ENCODE data around the gene C10orf62.
"Not testable (repeated sequence)": the region's sequence is repeated elsewhere in the genome, so short reads cannot be mapped to it uniquely, and the experiment has no call there.

C10orf62 gene

DNA sequence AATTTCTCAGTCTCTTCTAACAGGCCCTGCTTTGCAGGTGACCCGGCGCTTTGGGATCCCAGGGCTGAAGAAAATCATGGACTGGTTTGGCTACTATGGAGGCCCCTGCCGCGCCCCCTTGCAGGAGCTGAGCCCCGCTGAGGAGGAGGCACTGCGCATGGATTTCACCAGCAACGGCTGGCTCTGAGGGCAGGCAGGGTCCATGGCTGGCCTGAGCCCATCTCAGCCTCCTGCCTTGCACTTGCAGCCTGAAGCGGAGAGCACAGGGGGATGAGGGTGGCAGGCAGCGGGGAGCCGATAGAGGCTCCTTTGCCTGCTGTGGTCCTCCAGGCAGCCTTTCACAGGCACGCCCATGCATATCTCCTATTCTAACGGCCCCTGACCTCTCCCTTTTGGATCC is 22.0 kb downstream of the C10orf62 start:
- no peak overlapping the region for H3K9ac ChIP-seq (ENCODE audit: low read depth, low read length)

DNA sequence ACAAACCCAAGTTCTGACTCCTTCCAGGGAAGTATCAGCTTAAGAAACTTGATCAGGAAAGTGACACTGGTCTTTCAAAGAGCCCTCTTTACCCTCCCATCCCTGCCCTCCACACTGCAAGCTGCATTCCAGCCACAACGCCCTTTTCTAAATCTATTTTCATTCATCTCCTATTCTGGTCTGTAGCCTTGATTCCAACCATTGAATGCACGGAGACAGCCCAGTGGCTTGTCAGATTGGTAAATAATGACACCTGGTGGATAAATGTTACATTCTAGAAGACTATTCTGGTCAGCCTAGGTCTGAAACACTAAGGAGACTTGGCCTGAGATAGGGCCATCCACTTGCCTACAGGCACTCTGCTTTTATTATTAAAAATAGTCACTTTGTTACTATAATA is 22.9 kb downstream of the C10orf62 start:
- peaks cover 3% of the 10 kb centered on the region; the same call in 1 of the 2 replicates for H3K4me1 ChIP-seq (ENCODE audit: insufficient read depth, low read length)
- no peaks in the 10 kb centered on the region for H3K9me3 ChIP-seq (ENCODE audit: control insufficient read depth, insufficient read depth, low read length)
- no peak overlapping the region for H3K9ac ChIP-seq (ENCODE audit: low read depth, low read length)
- H3K36me3 ChIP-seq (ENCODE audit: insufficient read depth, low read length), result no peaks in the 10 kb centered on the region

More for the DNA sequence above, 22.0 kb downstream of the C10orf62 start:
- peaks cover 3% of the 10 kb centered on the region; the same call in 1 of the 2 replicates for H3K4me1 ChIP-seq (ENCODE audit: insufficient read depth, low read length)
- H3K9me3 ChIP-seq (ENCODE audit: control insufficient read depth, insufficient read depth, low read length), result no peaks in the 10 kb centered on the region
- H3K36me3 ChIP-seq (ENCODE audit: insufficient read depth, low read length), result no peaks in the 10 kb centered on the region

DNA sequence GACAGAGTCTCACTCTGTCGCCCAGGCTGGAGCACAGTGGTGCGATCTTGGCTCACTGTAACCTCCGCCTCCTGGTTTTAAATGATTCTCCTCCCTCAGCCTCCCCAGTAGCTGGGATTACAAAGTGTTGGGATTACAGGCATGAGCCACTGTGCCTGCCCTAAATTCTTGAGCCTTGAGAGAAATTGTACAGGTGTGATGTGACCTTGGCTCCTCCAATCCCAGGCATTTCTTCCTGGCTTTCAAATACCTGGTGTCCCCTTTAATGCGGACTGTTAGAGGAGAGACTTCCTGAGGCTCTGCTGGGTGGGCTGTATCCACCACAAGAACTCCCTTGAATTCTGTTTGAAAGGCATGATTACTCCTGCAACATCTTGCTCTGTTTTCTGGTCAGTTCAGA is 28.8 kb downstream of the C10orf62 start:
- H3K4me1 ChIP-seq (ENCODE audit: insufficient read depth, low read length), result no peaks in the 10 kb centered on the region
- H3K9ac ChIP-seq (ENCODE audit: low read depth, low read length), result no peak overlapping the region
- no peaks in the 10 kb centered on the region for H3K9me3 ChIP-seq (ENCODE audit: control insufficient read depth, insufficient read depth, low read length)
- H3K36me3 ChIP-seq (ENCODE audit: insufficient read depth, low read length), result no peaks in the 10 kb centered on the region

- no peaks in the 10 kb centered on the region for H3K36me3 ChIP-seq (ENCODE audit: insufficient read depth, low read length)
- no peaks in the 10 kb centered on the region for H3K4me1 ChIP-seq (ENCODE audit: insufficient read depth, low read length)
- no peak overlapping the region for H3K9ac ChIP-seq (ENCODE audit: low read depth, low read length)
- no peaks in the 10 kb centered on the region for H3K9me3 ChIP-seq (ENCODE audit: control insufficient read depth, insufficient read depth, low read length)
Measured at GRCh38 chr10:97618733-97619132, 29.2 kb downstream of the C10orf62 start.

GRCh38 chr10:97623277-97623676 is 33.8 kb downstream of the C10orf62 start:
- Histone ChIP-seq H3K9me3 (ENCODE audit: control insufficient read depth, insufficient read depth, low read length) (no peaks in the 10 kb centered on the region), H3K4me1 (ENCODE audit: insufficient read depth, low read length) (no peaks in the 10 kb centered on the region), H3K9ac (ENCODE audit: low read depth, low read length) (no peak overlapping the region), H3K36me3 (ENCODE audit: insufficient read depth, low read length) (no peaks in the 10 kb centered on the region)

DNA sequence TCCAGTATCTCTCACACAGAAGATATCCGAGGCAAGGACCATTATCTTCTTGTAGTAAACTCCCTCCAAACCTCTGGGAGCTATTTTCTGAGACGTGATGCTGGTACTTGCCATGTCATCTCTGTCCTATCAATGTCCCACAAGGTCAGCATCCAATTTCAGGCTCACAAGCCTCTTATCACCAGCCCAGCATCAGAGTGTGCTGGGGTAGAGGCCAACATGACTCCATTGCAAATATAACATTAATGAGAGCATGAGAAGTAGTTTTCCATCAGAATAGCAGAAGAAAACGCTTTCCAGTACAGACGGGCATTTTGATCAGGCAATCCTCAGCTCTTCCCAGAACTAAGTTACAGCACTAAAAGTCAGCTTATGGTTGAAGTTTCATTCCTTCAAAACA is 38.2 kb downstream of the C10orf62 start:
- Histone ChIP-seq H3K9me3 (ENCODE audit: control insufficient read depth, insufficient read depth, low read length) (no peaks in the 10 kb centered on the region), H3K36me3 (ENCODE audit: insufficient read depth, low read length) (no peaks in the 10 kb centered on the region), H3K4me1 (ENCODE audit: insufficient read depth, low read length) (no peaks in the 10 kb centered on the region), H3K9ac (ENCODE audit: low read depth, low read length) (no peak overlapping the region)

- Histone ChIP-seq H3K4me1 (ENCODE audit: insufficient read depth, low read length) (no peaks in the 10 kb centered on the region), H3K36me3 (ENCODE audit: insufficient read depth, low read length) (no peaks in the 10 kb centered on the region), H3K9me3 (ENCODE audit: control insufficient read depth, insufficient read depth, low read length) (no peaks in the 10 kb centered on the region), H3K9ac (ENCODE audit: low read depth, low read length) (no peak overlapping the region)
Measured at GRCh38 chr10:97628228-97628627, 38.7 kb downstream of the C10orf62 start.

DNA sequence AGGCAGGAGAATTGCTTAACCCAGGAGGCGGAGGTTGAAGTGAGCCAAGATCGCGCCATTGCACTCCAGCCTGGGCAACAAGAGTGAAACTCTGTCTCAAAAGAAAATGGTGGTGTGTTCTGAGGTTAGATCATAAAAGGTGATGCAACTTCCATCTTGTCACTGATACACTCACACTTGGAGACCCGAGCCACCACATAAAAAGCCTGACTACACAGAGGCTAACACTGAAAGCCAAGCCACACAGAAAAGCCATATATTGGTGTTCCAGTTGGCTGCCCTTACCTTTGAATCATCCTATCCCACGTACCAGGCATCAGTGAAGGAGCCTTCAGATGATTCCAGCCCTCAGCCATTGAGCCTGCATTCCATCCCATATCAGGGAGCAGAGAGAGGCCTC is 39.8 kb downstream of the C10orf62 start:
- no peaks in the 10 kb centered on the region for H3K4me1 ChIP-seq (ENCODE audit: insufficient read depth, low read length)
- H3K9me3 ChIP-seq (ENCODE audit: control insufficient read depth, insufficient read depth, low read length), result no peaks in the 10 kb centered on the region
- no peaks in the 10 kb centered on the region for H3K36me3 ChIP-seq (ENCODE audit: insufficient read depth, low read length)
- no peak overlapping the region for H3K9ac ChIP-seq (ENCODE audit: low read depth, low read length)

DNA sequence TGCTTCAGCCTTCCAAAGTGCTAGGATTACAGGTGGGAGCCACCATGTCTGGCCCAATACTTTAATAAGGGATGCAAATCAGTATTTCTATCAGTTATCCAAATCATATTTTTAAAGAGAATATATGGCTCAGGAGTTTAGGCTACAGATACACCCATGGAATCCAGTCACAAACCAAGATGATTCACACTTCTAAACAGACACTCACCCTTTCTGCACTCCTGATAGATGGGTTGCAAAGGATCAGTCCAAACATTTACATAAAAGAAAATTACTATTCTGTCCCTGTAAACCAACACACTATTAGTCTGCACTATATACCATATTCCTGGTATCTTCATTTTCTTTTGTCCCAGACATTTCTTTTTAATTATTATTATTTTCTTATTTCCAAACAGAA is 41.6 kb downstream of the C10orf62 start:
- H3K9ac ChIP-seq (ENCODE audit: low read depth, low read length), result no peak overlapping the region
- no peaks in the 10 kb centered on the region for H3K9me3 ChIP-seq (ENCODE audit: control insufficient read depth, insufficient read depth, low read length)
- H3K4me1 ChIP-seq (ENCODE audit: insufficient read depth, low read length), result no peaks in the 10 kb centered on the region
- H3K36me3 ChIP-seq (ENCODE audit: insufficient read depth, low read length), result no peaks in the 10 kb centered on the region

DNA sequence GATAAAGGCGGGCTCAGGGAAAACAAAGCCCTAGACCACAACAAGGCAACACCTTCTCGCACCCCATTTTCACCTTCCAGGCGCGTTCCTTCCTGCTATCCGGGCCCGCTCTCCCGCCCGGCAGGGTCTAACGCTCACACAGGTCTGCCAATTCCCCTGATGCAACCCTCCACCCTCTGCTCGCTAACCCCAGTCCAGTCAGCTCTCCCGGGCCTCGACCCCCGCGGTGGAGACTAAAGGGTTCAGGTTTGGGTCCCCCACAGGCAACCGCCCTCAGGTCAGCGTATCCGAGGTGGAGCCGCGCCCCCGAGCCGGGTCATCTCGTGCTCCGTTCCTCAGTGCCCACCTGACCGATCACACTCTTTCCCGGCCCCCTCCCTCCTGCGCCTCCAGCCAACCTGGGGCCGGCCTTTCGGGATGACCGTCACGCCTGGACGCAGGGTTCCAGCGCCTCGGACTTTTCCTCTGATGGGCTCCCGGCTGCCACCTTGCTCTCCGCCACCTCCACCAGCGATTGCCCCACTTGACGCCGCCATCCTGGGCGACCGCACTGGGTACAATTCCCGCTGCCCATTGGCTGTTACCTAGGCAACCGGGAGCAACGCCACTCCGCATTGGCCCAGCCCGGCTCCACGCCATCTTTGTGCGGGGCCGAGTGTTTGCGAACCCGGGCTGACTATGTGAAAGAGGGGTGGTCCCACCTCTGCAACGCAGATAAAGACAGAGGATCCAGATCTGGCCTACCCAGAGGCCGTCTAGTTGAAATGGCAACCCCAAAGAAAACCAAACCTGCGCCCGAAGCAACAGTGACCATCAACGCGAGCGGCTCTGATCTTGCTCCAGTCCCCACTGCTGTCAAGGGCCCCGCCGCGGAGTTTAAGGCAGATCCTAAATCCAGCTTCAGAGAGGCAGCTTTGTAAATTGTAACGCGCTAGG is 43.7 kb downstream of the C10orf62 start, which contains the start of gene MORN4:
TSS of gene MORN4 (minus strand) at position 552 of the 936 bp plus-strand sequence. CDS start 13,847 bp downstream, outside the sequence.
- Histone ChIP-seq H3K9me3 (ENCODE audit: control insufficient read depth, insufficient read depth, low read length) (no peaks in the 10 kb centered on the region), H3K36me3 (ENCODE audit: insufficient read depth, low read length) (no peaks in the 10 kb centered on the region), H3K9ac (ENCODE audit: low read depth, low read length) (peak within 1 kb of the TSS; percentile 74), H3K4me1 (ENCODE audit: insufficient read depth, low read length) (no peaks in the 10 kb centered on the region)

GRCh38 chr10:97633921-97634320 is 44.4 kb downstream of the C10orf62 start:
- Histone ChIP-seq H3K9me3 (ENCODE audit: control insufficient read depth, insufficient read depth, low read length) (no peaks in the 10 kb centered on the region), H3K4me1 (ENCODE audit: insufficient read depth, low read length) (no peaks in the 10 kb centered on the region), H3K36me3 (ENCODE audit: insufficient read depth, low read length) (no peaks in the 10 kb centered on the region), H3K9ac (ENCODE audit: low read depth, low read length) (peak overlapping the region; percentile 74)

DNA sequence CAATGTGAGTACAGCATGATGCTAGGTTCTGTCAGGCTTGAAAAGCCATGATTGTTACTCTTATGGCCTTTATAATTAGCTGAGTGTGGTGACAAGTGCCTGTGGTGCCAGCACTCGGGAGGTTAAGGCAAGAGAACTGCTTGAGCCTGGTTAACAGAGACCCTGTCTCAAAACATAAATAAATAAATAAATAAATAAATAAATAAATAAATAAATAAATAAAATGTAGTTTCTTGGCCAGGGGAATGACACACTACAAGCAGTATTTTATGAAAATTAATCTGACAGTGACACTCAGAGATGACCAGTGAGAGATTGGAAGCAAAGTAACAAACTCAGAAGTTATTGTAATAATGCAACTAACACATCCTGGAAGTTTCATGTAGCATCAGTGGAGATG is 46.1 kb downstream of the C10orf62 start:
- H3K36me3 ChIP-seq (ENCODE audit: insufficient read depth, low read length), result no peaks in the 10 kb centered on the region
- no peak overlapping the region for H3K9ac ChIP-seq (ENCODE audit: low read depth, low read length)

DNA sequence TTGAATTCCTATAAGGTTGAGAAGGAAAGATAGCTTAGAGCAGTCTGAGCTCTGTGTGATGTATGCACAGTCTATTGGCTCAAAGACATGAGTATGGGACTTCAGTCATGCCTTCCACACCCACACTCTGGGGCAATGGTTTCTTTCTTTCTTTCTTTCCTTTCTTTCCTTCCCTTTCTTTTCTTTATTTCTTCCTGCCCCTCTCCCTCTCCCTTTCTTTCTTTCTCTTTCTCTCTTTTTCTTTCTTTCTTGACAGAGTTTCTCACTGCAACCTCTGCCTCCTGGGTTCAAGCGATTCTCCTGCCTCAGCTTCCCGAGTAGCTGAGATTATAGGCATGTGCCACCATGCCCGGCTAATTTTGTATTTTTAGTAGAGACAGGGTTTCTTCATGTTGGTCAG is 49.6 kb downstream of the C10orf62 start:
- H3K9me3 ChIP-seq (ENCODE audit: control insufficient read depth, insufficient read depth, low read length); H3K9ac ChIP-seq (ENCODE audit: low read depth, low read length); H3K4me1 ChIP-seq (ENCODE audit: insufficient read depth, low read length); H3K36me3 ChIP-seq (ENCODE audit: insufficient read depth, low read length): not testable (repeated sequence)

More for the DNA sequence above, 46.1 kb downstream of the C10orf62 start:
- H3K9me3 ChIP-seq (ENCODE audit: control insufficient read depth, insufficient read depth, low read length), result no peaks in the 10 kb centered on the region
- H3K4me1 ChIP-seq (ENCODE audit: insufficient read depth, low read length), result no peaks in the 10 kb centered on the region

DNA sequence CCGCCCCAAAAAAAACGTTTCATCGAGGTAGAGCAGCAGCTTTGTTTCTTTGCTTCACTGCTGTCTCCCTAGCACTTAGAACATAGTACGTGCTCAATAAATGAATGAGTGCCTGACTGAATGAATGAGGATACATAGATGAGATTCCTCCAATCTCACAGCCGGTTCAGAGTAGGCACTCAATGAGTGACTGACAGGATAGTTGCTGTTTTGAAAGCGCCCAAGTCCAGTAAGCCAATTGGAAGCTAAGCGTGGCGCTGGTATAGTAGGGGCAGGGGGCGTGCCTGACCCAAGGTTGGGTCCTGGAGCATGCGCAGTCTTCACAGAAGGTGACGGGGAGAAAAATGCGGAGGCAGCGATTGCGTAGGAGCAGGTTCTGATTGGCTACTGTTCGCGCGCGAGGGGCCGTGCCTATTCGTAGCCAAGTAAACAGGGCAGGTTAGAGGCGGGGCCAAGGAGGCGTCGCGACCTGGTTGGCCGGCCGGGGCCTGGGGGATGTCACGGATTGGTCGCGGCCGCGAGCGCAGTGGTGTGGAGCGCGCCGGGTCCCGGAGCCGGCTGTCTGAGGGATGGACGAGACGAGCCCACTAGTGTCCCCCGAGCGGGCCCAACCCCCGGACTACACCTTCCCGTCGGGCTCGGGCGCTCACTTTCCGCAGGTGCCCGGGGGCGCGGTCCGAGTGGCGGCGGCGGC is 50.8 kb downstream of the C10orf62 start, which contains the start of gene PI4K2A:
TSS of gene PI4K2A (plus strand) at position 498 of the 694 bp plus-strand sequence. CDS start at position 570, 72 bp downstream.
- Histone ChIP-seq H3K9me3 (ENCODE audit: control insufficient read depth, insufficient read depth, low read length) (no peaks in the 10 kb centered on the region), H3K4me1 (ENCODE audit: insufficient read depth, low read length) (0 out of 2 replicates have a peak, but pooled peaks cover 6% of the 10 kb centered on the region), H3K36me3 (ENCODE audit: insufficient read depth, low read length) (peaks cover 12% of the 10 kb centered on the region; the same call in 1 of the 2 replicates), H3K9ac (ENCODE audit: low read depth, low read length) (peak within 1 kb of the TSS; percentile 82)

All from ES-I3 (cell line).